Rectal smooth muscle tissue (tissue), 1 donor: ENCODE data around the gene AGBL4.

Experiments
- H3K27ac ChIP-seq: one replicate; pipeline ENCODE4 v1.7.0; 2013; ENCODE audit warnings: low read depth, low read length, inconsistent platforms
- H3K27me3 ChIP-seq: one replicate; pipeline ENCODE4 v1.7.0; 2013; ENCODE audit warnings: low read length; ENCODE audit not compliant: control insufficient read depth, insufficient read depth
- H3K36me3 ChIP-seq: one replicate; pipeline ENCODE4 v1.7.0; 2013; ENCODE audit warnings: low read length; ENCODE audit not compliant: control insufficient read depth, insufficient read depth
- H3K4me1 ChIP-seq: one replicate; pipeline ENCODE4 v1.7.0; 2013; ENCODE audit warnings: low read length; ENCODE audit not compliant: control insufficient read depth, insufficient read depth
- H3K4me3 ChIP-seq: one replicate; pipeline ENCODE4 v1.7.0; 2013; ENCODE audit warnings: low read length
- H3K9ac ChIP-seq: one replicate; pipeline ENCODE4 v1.7.0; 2013; ENCODE audit warnings: low read length

AGBL4 gene

GRCh38 chr1:48693674-48694320, 1330.0 kb downstream of the AGBL4 start:
- no peaks in the 10 kb centered on the region for H3K4me1 ChIP-seq
- no peak overlapping the region for H3K4me3 ChIP-seq
- no peak overlapping the region for H3K9ac ChIP-seq
- H3K27ac ChIP-seq = no peak overlapping the region
- no peaks in the 10 kb centered on the region for H3K36me3 ChIP-seq
- H3K27me3 ChIP-seq = no peaks in the 10 kb centered on the region

- Histone ChIP-seq H3K4me1 (no peaks in the 10 kb centered on the region), H3K36me3 (no peaks in the 10 kb centered on the region), H3K27ac (no peak overlapping the region), H3K27me3 (no peaks in the 10 kb centered on the region), H3K9ac (no peak overlapping the region), H3K4me3 (no peak overlapping the region)
These were observed 1330.6 kb downstream of the AGBL4 start for GRCh38 chr1:48693180-48693579.

- no peaks in the 10 kb centered on the region for H3K36me3 ChIP-seq
- no peaks in the 10 kb centered on the region for H3K4me1 ChIP-seq
- H3K4me3 ChIP-seq = no peak overlapping the region
- H3K9ac ChIP-seq = no peak overlapping the region
- no peaks in the 10 kb centered on the region for H3K27me3 ChIP-seq
- no peak overlapping the region for H3K27ac ChIP-seq
These were observed 1331.5 kb downstream of the AGBL4 start for GRCh38 chr1:48692235-48692634.

- H3K9ac ChIP-seq = no peak overlapping the region
- H3K27me3 ChIP-seq = no peaks in the 10 kb centered on the region
- no peaks in the 10 kb centered on the region for H3K36me3 ChIP-seq
- H3K27ac ChIP-seq = no peak overlapping the region
- H3K4me1 ChIP-seq = no peaks in the 10 kb centered on the region
- no peak overlapping the region for H3K4me3 ChIP-seq
These were observed 1332.2 kb downstream of the AGBL4 start for GRCh38 chr1:48691429-48692001.

GRCh38 chr1:48688102-48688760, 1335.5 kb downstream of the AGBL4 start:
- Histone ChIP-seq H3K4me3 (no peak overlapping the region), H3K9ac (no peak overlapping the region)

GRCh38 chr1:48687282-48688045, 1336.3 kb downstream of the AGBL4 start:
- H3K36me3 ChIP-seq = no peaks in the 10 kb centered on the region
- H3K27ac ChIP-seq = no peak overlapping the region
- no peak overlapping the region for H3K9ac ChIP-seq
- H3K4me3 ChIP-seq = no peak overlapping the region
- no peaks in the 10 kb centered on the region for H3K4me1 ChIP-seq
- H3K27me3 ChIP-seq = no peaks in the 10 kb centered on the region

More at GRCh38 chr1:48688102-48688760, 1335.5 kb downstream of the AGBL4 start:
- H3K36me3 ChIP-seq = no peaks in the 10 kb centered on the region
- H3K27me3 ChIP-seq = no peaks in the 10 kb centered on the region
- H3K4me1 ChIP-seq = no peaks in the 10 kb centered on the region
- H3K27ac ChIP-seq = no peak overlapping the region

DNA sequence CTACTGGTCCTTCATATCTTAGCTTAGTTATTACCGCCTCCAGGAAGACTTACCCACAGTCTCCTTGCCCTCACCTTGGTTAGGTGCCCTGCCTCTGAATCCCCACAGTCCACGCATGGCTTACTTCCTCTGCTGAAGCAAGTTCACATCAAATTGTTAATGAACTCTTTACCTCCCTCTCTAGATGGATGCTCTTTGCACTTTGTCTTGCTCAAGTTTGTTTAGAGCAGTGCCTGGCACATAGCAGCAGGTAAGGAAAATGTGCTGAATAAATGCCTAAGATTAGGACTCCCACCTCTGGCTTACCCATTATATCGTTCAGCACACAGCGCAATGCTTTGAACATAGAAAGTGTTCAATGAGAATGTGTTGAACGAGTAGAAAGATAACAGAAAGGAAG, 1337.6 kb downstream of the AGBL4 start:
- H3K9ac ChIP-seq = no peak overlapping the region
- H3K27ac ChIP-seq = no peak overlapping the region
- no peaks in the 10 kb centered on the region for H3K36me3 ChIP-seq
- H3K27me3 ChIP-seq = no peaks in the 10 kb centered on the region
- no peaks in the 10 kb centered on the region for H3K4me1 ChIP-seq
- no peak overlapping the region for H3K4me3 ChIP-seq

DNA sequence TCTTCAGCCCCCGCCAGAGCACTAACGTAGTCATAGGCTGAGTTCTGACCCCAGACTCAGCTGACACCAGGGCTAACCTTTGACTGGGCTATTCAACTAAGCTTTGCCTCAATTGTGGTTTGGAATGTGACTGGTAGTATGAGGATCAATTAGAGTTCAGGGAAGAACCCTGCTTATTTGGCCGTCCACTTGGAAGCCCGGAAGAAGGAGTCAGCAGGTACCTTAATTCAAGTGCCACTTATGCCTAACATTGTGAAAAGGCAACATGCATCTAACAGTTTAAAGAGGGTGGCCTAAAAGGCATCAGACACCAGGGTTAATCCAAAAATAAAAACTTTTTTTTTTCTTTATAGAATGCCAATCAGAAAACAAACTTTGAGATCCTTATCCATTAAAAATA, 1339.4 kb downstream of the AGBL4 start:
- Histone ChIP-seq H3K9ac (no peak overlapping the region), H3K27ac (no peak overlapping the region), H3K36me3 (no peaks in the 10 kb centered on the region), H3K4me3 (no peak overlapping the region), H3K4me1 (no peaks in the 10 kb centered on the region), H3K27me3 (no peaks in the 10 kb centered on the region)

DNA sequence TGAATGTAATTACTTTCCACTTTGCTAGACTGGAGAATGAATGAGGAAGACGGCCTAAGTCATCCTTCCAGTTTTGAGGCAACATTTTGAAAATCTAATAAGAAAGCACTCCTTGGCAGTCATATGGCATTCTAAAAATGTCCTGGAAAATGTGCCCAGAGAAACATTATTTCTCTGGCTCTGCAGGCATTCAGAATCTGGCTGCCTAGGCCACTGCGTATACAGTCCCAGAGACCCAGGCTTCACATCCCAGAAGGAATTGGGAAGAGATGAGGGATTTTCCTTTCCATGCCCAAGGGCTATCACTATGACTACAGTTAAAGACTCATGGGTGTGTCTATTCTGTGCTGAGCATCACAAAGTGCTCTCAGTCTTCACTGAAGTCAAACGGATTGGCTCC, 1339.9 kb downstream of the AGBL4 start:
- Histone ChIP-seq H3K4me3 (no peak overlapping the region), H3K27me3 (no peaks in the 10 kb centered on the region), H3K27ac (no peak overlapping the region), H3K9ac (no peak overlapping the region), H3K36me3 (no peaks in the 10 kb centered on the region), H3K4me1 (no peaks in the 10 kb centered on the region)

DNA sequence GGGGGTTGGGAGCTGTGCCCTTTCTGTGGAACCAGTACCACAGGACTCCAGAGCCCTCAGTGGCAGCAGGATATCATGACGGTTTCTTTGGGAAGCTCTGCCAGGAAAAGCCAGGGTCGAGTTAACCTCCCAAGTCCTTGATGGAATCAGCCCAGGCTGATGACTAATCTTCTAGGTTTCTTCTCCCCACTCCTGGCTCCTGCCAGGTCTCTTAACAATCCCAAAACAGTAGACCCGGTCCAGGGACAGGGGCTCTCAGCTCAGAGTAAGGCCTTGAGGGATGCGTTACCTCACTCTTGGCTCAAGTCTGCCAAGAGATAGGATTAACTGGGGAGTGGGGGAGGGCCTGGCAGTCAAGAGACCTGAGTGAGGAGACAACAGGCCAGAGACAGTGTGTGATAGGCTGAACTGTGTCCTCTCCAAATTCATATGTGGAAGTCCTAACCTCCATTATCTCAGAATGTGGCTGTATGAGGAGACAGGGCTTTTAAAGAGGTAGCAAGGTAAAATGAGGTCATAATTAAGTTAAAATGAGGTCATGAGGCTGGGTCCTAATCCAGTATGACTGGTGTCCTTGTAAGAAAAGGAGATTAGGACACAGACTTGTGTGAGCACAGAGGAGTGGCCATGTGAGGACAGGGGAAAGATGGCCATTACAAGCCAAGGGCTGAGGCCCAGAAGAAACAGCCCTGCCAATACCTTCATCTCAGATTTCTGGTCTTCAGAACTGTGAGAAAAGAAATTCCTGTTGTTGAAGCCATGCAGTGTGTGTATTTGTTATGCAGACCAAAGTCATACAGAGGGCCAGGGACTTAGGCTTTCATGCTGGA, 1342.1 kb downstream of the AGBL4 start:
- Histone ChIP-seq H3K27me3 (no peaks in the 10 kb centered on the region), H3K4me1 (no peaks in the 10 kb centered on the region), H3K36me3 (no peaks in the 10 kb centered on the region), H3K27ac (no peak overlapping the region), H3K9ac (no peak overlapping the region), H3K4me3 (no peak overlapping the region)

DNA sequence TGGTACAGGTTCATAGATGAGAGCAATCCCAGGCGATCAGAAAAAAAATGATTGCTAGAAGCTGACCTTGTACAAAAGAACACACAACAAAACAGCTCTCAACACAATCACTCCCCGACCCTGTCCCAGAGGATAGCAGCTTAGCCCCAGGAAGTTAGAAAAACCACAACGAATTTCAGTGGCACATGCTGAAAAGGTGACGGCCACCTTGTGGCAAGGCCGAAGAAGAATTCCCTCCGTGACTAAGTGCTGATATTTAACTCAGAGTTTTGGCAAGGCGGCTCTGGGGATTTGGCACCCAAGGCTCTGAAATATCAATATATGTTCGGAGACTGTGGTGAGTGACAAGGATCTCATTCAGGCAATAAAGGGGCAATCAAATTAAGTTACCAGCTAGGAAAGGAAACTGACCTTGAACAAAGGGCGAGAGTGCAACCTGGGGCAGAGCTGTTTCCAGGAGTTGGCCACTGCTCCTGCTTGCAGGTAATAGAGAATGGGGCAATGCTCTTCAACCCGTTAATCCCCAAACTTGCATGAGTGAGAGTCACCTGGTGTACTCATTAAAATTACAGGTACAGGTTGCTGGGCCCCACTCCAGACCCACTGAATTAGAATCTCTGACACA, 1343.2 kb downstream of the AGBL4 start:
- Histone ChIP-seq H3K9ac (no peak overlapping the region), H3K4me1 (no peaks in the 10 kb centered on the region), H3K36me3 (no peaks in the 10 kb centered on the region), H3K4me3 (no peak overlapping the region), H3K27ac (no peak overlapping the region), H3K27me3 (no peaks in the 10 kb centered on the region)
